Stimulated activated CD8-positive, alpha-beta memory T cell treated with anti-CD3 and anti-CD28 coated beads, Interleukin-4, amount 100 ng/mL, for 1 hour (primary cell): ENCODE measurements around the gene METTL9.

Experiments
- DNase-seq, 2 donors: peaks; one replicate each; pipeline ENCODE4 v3.0.0-alpha.2; 2020; ENCODE audit warnings: low read depth in 2 of 2, low spot score in 1 of 2

Gene METTL9

GRCh38 chr16:21703589-21704174 is 104.3 kb downstream of the METTL9 start:
- no peak for DNase-seq

- DNase-seq = no peak
These were observed 104.9 kb downstream of the METTL9 start for GRCh38 chr16:21704266-21704665.

GRCh38 chr16:21704733-21705132 is 105.4 kb downstream of the METTL9 start:
- DNase-seq = no peak
